ENCODE data around the gene UBE2G1. TPM values are rescaled to one million over a fixed set of nuclear protein-coding genes. Genes with fewer than 3 reads are reported as not detected.
A peak's percentile ranks its signal among the peaks of the same experiment; 100 is the strongest.

Gene UBE2G1
- total and polyA plus RNA-seq, 10 of the 15 experiments (the other 5 are each of a cell fraction or from before 2014, with no cell fraction given) = 24.4 to 139 (median 77.4) TPM

GRCh38 chr17:4375039-4375748 is 8.7 kb upstream of the UBE2G1 start (continued):
- TF ChIP-seq PAX5 (IDR thresholded peaks at IDR 0.05; ENCODE audit: borderline replicate concordance, low read depth, low read length) (peak; percentile 95), CREB1 (IDR thresholded peaks at IDR 0.05; ENCODE audit: low read depth) (peak; percentile 54; the same call in 1 of the 2 replicates), E2F8 (IDR thresholded peaks at IDR 0.05; ENCODE audit: low read depth, partially characterized antibody) (peak; percentile 36), RBBP5 (conservative IDR thresholded peaks at IDR 0.05) (no peak; the same call in 1 of the 2 replicates), ZZZ3 (IDR thresholded peaks at IDR 0.05; ENCODE audit: control insufficient read depth, insufficient read length, low read depth) (no peak), PKNOX1 (IDR thresholded peaks at IDR 0.05) (peak; percentile 90), TCF7 (IDR thresholded peaks at IDR 0.05; ENCODE audit: borderline replicate concordance) (peak; percentile 53; the same call in 1 of the 2 replicates), DPF2 (IDR thresholded peaks at IDR 0.05) (peak; percentile 98), ZNF217 (IDR thresholded peaks at IDR 0.05) (peak; percentile 79), REST (IDR thresholded peaks at IDR 0.05; ENCODE audit: low read depth, low read length) (peak; percentile 28; the same call in 1 of the 2 replicates), IRF4 (IDR thresholded peaks at IDR 0.05; ENCODE audit: low read depth, low read length) (peak; percentile 96), WRNIP1 (IDR thresholded peaks at IDR 0.05; ENCODE audit: borderline replicate concordance, low read depth, low read length) (0 out of 2 replicates have a peak, but pooled peaks have one; percentile 27), NBN (IDR thresholded peaks at IDR 0.05) (peak; percentile 100), CTCF (IDR thresholded peaks at IDR 0.05 in 2 of 3, conservative IDR thresholded peaks at IDR 0.05 in 1 of 3; ENCODE audit: control insufficient read depth in 2 of 3, extremely low read depth in 1 of 3, insufficient read depth in 1 of 3, low read depth in 3 of 3, low read length in 3 of 3) (no peak), POLR2AphosphoS2 (IDR thresholded peaks at IDR 0.05; ENCODE audit: low read depth, low read length) (no peak), SP1 (IDR thresholded peaks at IDR 0.05; ENCODE audit: low read depth, low read length) (peak; percentile 85), ZNF274 (IDR thresholded peaks at IDR 0.05; ENCODE audit: insufficient read depth, insufficient read length) (no peak)
- TF ChIP-seq, protein P1, sequence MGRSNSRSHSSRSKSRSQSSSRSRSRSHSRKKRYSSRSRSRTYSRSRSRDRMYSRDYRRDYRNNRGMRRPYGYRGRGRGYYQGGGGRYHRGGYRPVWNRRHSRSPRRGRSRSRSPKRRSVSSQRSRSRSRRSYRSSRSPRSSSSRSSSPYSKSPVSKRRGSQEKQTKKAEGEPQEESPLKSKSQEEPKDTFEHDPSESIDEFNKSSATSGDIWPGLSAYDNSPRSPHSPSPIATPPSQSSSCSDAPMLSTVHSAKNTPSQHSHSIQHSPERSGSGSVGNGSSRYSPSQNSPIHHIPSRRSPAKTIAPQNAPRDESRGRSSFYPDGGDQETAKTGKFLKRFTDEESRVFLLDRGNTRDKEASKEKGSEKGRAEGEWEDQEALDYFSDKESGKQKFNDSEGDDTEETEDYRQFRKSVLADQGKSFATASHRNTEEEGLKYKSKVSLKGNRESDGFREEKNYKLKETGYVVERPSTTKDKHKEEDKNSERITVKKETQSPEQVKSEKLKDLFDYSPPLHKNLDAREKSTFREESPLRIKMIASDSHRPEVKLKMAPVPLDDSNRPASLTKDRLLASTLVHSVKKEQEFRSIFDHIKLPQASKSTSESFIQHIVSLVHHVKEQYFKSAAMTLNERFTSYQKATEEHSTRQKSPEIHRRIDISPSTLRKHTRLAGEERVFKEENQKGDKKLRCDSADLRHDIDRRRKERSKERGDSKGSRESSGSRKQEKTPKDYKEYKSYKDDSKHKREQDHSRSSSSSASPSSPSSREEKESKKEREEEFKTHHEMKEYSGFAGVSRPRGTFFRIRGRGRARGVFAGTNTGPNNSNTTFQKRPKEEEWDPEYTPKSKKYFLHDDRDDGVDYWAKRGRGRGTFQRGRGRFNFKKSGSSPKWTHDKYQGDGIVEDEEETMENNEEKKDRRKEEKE (IDR thresholded peaks at IDR 0.05) = no peak
